D721Med (cell line): ENCODE results near the gene EXOC4.

Source experiments
- DNase-seq: peaks from one replicate; pipeline ENCODE4 v3.0.0; 2011; ENCODE audit warnings: low spot score; ENCODE audit not compliant: insufficient read length
- FAIRE-seq: peaks from 2 replicates; lab custom pipeline; 2011; peaks lifted over from hg19 to GRCh38; lab: Jason Lieb, UNC
- CTCF ChIP-seq: IDR thresholded peaks from 2 replicates; pipeline ENCODE4 v1.5.1; 2012; ENCODE audit warnings: mild to moderate bottlenecking, control low read depth; ENCODE audit not compliant: insufficient read depth; ENCODE audit errors: missing control alignments

Gene EXOC4

GRCh38 chr7:133748443-133749407 lies 495.8 kb downstream of the EXOC4 start:
- DNase-seq (no peak), FAIRE-seq (no peak)
- no peak for TF ChIP-seq CTCF

DNA sequence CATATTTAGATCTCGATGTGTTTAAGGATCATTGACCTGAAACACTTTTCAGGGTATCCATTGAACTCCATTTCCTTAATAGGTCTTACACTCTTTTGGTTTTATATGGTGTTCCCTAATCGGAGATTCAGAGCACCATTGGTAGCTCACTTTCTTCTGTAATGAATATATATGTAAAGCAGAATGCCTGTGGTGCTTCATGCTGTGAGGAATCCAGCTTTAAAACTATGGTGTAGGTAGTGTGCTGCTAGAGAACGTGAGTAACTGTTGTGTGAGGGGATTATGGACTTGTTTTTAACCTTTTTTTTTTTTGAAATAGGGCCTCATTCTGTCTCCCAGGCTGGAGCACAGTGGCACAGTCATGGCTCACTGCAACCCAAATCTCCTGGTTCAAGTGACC lies 497.4 kb downstream of the EXOC4 start:
- FAIRE-seq (no peak), DNase-seq (no peak)
- no peak for TF ChIP-seq CTCF

DNA sequence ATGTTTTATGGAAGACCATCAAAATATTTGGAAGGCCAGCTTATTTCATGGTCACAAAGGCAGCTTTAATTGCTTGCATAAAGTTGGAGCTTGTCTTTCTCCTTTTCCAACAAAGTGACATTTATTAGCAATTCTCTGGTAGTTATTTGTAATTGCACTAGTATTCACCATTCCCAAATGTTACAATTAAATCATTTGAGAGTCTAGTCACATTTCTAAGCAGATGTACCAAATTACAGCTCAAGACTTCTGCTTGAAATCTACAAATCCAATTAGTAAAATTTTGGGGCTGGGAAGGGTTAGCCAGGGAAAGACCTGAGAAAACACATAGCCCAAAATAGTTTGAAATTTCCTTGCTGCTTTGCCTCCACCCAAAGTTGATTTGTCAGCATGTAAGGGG lies 498.2 kb downstream of the EXOC4 start:
- TF ChIP-seq CTCF: no peak
- no peak for DNase-seq
- FAIRE-seq: no peak

DNA sequence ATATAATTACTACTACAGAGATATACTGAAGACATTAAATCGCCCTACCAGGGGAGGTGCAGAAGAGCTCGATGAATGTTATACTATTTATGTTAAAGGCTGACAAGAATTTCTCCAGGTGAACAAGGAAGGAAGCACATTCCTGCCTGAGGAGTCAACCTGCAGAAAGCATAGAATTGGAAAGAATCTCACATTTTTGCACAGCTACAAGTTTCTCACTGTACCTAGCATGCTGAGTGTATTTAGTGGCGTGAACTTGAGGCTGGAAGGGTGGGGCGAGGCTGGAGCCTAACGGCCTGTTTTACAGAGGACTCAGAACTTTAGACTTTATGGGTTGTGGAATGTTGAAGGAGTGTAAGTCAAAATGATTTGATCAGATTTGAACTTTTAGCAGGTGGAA lies 500.6 kb downstream of the EXOC4 start:
- FAIRE-seq (no peak), DNase-seq (no peak)
- TF ChIP-seq CTCF: no peak

DNA sequence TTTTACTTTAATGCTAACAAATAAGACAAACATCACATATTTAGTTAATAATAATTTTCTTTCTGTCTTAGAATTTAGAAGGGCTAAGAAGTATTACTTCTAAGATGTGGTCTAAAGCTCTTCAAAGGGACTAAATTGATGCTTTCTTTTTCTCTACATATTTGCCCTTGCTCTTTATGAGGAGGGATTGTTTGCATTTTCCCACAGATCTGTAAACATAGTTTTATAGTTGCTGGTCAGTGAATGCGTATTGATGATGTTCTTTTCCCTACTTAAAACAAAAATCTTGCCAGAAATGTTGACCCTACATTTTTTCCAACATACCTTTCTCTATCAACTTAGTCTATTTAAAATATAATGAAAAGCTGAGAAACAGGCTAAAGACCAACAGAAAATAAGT lies 501.8 kb downstream of the EXOC4 start:
- no peak for FAIRE-seq
- TF ChIP-seq CTCF: no peak
- DNase-seq: no peak

GRCh38 chr7:133755901-133756300 lies 503.0 kb downstream of the EXOC4 start:
- DNase-seq: no peak
- no peak for TF ChIP-seq CTCF
- FAIRE-seq: no peak

DNA sequence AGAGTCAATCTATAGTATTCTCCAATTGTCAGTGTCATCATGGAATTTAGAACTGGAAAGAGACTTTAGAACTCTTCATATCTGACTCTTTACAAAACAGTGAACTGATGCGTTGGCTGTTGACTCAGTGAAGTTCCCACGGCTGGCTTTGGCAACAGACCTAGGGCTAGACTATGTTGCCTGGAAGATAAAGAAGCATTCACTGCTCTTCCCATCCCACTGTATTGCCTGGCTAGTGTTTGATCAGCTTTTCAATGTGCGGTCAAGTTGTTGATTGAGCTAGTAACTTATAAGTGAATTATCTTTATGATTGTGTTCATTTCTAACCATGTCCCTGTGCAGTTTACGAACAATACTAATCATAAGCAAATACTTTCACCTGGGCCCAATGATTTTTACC lies 508.6 kb downstream of the EXOC4 start:
- no peak for TF ChIP-seq CTCF
- FAIRE-seq (no peak), DNase-seq (no peak)
